ENCODE results near the gene NR2F2. TPM values are rescaled to one million over a fixed set of nuclear protein-coding genes. Genes with fewer than 3 reads are reported as not detected.

Gene NR2F2
- total and polyA plus RNA-seq, 2 experiments from 2014 or later, result 0.16 TPM; not detected in 1

DNA sequence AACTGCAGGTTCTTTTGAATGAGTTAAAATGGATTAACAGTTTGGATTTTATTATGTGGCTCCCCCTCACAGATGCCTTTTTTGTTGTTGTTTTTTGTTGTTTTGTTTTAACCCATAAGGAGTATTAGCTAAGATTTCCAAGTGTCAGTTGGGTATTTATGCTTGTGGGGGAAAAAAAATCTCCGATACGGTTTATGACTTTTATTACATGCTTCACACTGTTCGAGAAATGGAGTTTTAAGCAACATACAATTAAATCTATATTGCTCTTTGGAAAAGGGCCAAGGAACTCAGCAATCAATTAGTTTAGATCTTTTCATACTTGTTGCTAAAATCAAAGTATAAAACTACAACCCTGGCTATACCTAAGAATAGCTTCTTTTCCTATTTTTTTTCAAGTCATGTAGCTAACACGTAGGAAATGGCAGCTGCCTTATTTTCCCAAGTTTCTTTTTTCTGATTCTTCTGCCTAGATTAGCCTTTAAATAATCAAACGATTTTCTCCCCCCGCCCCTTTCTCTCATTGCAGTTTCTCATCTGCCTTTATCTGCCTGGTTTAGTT lies 16.0 kb downstream of the NR2F2 start:
- ATAC-seq (no peak), DNase-seq (ENCODE audit: low spot score) (no peak)
- Histone ChIP-seq H2AFZ (no peak overlapping the region), H3K4me3 (peak overlapping the region; percentile 53), H3K4me1 (ENCODE audit: insufficient read depth) (peaks cover 91% of the 10 kb centered on the region), H3K36me3 (ENCODE audit: insufficient read depth) (no peaks in the 10 kb centered on the region), H4K20me1 (replicated peaks; ENCODE audit: insufficient read depth) (peaks cover 42% of the 10 kb centered on the region), H3K27me3 (ENCODE audit: insufficient read depth) (peaks cover 100% of the 10 kb centered on the region), H3K27ac (ENCODE audit: low read depth) (no peak overlapping the region), H3F3A (replicated peaks; ENCODE audit: low read depth) (peaks cover 32% of the 10 kb centered on the region; the same call in 1 of the 2 replicates), H3K4me2 (peak overlapping the region; percentile 83), H3K79me2 (replicated peaks; ENCODE audit: insufficient read depth) (no peaks in the 10 kb centered on the region), H3K9me2 (ENCODE audit: insufficient read depth) (no peaks in the 10 kb centered on the region)
- Mint-ChIP-seq H3K9me3 (peaks cover 8% of the 10 kb centered on the region), H3K27ac (no peak overlapping the region), H3K27me3 (ENCODE audit: insufficient read depth, low read depth, poor library complexity) (peaks cover 100% of the 10 kb centered on the region), H3K4me1 (peaks cover 75% of the 10 kb centered on the region), H3K36me3 (ENCODE audit: low read depth) (no peaks in the 10 kb centered on the region; the same call in 2 of the 3 replicates), H3K4me3 (peak overlapping the region; percentile 63; the same call in 1 of the 3 replicates)
- TF ChIP-seq EZH2 (IDR thresholded peaks at IDR 0.05; ENCODE audit: low read depth, unreplicated experiment), result peak; percentile 35
- no peak for TF ChIP-seq ZNF114 (CRISPR knock-in tag; IDR thresholded peaks at IDR 0.05)

DNA sequence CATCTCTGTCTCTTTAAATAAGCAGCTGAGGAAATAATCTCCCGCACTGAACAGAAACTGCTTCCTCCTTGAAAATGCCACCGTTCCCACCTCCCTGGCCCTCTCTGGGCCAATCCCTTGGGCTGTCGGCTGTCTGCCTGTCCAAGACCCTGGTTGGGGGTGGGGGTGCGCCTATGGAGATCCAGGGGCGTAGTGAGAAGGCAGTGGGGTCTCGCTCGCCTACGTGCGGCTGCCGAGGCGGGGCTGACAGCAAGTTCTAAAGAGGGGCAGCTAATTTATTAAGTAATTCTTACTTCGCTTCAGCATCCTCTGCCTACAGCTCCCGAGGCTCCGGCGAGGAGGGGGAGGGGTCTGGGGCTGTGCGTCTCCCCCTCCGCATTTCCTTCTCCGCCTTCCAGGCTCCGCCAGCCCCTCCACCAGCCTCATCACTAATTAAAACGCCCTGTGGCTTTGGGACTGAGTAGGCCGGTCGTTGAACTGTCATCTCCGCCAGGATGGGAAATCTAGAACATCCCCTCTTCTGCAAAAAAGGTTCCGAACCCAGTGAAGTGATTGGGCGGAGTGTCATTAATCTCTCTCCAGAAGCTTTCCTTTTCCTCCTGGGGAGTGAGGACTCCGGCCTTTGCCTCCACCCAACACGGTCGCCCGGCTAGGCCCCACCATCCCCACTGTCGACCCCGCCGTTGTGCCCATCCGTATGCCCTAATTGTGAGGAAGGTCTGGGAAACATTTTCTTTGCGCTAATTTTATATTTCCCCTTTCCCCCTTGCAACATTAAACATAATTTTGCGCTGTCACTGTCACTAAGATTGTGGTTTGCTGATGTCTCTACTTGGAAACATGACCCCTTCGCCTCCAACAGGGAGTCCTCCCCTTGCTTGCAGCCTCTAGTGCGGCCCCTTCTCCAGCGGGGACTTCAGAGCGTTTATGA lies 16.9 kb downstream of the NR2F2 start:
- Histone ChIP-seq H4K20me1 (replicated peaks; ENCODE audit: insufficient read depth) (peaks cover 39% of the 10 kb centered on the region), H3F3A (replicated peaks; ENCODE audit: low read depth) (peaks cover 29% of the 10 kb centered on the region; the same call in 1 of the 2 replicates), H3K9me2 (ENCODE audit: insufficient read depth) (no peaks in the 10 kb centered on the region), H3K4me1 (ENCODE audit: insufficient read depth) (peaks cover 92% of the 10 kb centered on the region), H3K27ac (ENCODE audit: low read depth) (no peak overlapping the region), H2AFZ (no peak overlapping the region), H3K4me3 (peak overlapping the region; percentile 47), H3K36me3 (ENCODE audit: insufficient read depth) (no peaks in the 10 kb centered on the region), H3K4me2 (peak overlapping the region; percentile 84), H3K79me2 (replicated peaks; ENCODE audit: insufficient read depth) (no peaks in the 10 kb centered on the region), H3K27me3 (ENCODE audit: insufficient read depth) (peaks cover 100% of the 10 kb centered on the region)
- Mint-ChIP-seq H3K27me3 (ENCODE audit: insufficient read depth, low read depth, poor library complexity) (peaks cover 100% of the 10 kb centered on the region), H3K36me3 (ENCODE audit: low read depth) (no peaks in the 10 kb centered on the region; the same call in 2 of the 3 replicates), H3K4me1 (peaks cover 75% of the 10 kb centered on the region), H3K9me3 (peaks cover 8% of the 10 kb centered on the region), H3K27ac (no peak overlapping the region), H3K4me3 (peak overlapping the region; percentile 46)
- peak; percentile 80 for DNase-seq (ENCODE audit: low spot score)
- ATAC-seq, result peak; percentile 4; the same call in 2 of the 3 replicates
- no peak for TF ChIP-seq ZNF331 (CRISPR knock-in tag; IDR thresholded peaks at IDR 0.05; ENCODE audit: low read depth)
- TF ChIP-seq, protein P1, sequence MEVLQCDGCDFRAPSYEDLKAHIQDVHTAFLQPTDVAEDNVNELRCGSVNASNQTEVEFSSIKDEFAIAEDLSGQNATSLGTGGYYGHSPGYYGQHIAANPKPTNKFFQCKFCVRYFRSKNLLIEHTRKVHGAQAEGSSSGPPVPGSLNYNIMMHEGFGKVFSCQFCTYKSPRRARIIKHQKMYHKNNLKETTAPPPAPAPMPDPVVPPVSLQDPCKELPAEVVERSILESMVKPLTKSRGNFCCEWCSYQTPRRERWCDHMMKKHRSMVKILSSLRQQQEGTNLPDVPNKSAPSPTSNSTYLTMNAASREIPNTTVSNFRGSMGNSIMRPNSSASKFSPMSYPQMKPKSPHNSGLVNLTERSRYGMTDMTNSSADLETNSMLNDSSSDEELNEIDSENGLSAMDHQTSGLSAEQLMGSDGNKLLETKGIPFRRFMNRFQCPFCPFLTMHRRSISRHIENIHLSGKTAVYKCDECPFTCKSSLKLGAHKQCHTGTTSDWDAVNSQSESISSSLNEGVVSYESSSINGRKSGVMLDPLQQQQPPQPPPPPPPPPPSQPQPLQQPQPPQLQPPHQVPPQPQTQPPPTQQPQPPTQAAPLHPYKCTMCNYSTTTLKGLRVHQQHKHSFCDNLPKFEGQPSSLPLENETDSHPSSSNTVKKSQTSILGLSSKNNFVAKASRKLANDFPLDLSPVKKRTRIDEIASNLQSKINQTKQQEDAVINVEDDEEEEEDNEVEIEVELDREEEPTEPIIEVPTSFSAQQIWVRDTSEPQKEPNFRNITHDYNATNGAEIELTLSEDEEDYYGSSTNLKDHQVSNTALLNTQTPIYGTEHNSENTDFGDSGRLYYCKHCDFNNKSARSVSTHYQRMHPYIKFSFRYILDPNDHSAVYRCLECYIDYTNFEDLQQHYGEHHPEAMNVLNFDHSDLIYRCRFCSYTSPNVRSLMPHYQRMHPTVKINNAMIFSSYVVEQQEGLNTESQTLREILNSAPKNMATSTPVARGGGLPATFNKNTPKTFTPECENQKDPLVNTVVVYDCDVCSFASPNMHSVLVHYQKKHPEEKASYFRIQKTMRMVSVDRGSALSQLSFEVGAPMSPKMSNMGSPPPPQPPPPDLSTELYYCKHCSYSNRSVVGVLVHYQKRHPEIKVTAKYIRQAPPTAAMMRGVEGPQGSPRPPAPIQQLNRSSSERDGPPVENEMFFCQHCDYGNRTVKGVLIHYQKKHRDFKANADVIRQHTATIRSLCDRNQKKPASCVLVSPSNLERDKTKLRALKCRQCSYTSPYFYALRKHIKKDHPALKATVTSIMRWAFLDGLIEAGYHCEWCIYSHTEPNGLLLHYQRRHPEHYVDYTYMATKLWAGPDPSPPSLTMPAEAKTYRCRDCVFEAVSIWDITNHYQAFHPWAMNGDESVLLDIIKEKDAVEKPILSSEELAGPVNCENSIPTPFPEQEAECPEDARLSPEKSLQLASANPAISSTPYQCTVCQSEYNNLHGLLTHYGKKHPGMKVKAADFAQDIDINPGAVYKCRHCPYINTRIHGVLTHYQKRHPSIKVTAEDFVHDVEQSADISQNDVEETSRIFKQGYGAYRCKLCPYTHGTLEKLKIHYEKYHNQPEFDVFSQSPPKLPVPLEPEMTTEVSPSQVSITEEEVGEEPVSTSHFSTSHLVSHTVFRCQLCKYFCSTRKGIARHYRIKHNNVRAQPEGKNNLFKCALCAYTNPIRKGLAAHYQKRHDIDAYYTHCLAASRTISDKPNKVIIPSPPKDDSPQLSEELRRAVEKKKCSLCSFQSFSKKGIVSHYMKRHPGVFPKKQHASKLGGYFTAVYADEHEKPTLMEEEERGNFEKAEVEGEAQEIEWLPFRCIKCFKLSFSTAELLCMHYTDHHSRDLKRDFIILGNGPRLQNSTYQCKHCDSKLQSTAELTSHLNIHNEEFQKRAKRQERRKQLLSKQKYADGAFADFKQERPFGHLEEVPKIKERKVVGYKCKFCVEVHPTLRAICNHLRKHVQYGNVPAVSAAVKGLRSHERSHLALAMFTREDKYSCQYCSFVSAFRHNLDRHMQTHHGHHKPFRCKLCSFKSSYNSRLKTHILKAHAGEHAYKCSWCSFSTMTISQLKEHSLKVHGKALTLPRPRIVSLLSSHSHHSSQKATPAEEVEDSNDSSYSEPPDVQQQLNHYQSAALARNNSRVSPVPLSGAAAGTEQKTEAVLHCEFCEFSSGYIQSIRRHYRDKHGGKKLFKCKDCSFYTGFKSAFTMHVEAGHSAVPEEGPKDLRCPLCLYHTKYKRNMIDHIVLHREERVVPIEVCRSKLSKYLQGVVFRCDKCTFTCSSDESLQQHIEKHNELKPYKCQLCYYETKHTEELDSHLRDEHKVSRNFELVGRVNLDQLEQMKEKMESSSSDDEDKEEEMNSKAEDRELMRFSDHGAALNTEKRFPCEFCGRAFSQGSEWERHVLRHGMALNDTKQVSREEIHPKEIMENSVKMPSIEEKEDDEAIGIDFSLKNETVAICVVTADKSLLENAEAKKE (CRISPR knock-in tag; IDR thresholded peaks at IDR 0.05), result no peak
- no peak for TF ChIP-seq STAT1 (IDR thresholded peaks at IDR 0.05; ENCODE audit: unreplicated experiment)
- TF ChIP-seq POLR2AphosphoS5 (IDR thresholded peaks at IDR 0.05; ENCODE audit: low read depth), result no peak
- peak; percentile 67 for TF ChIP-seq EZH2 (IDR thresholded peaks at IDR 0.05; ENCODE audit: low read depth, unreplicated experiment)
- no peak for TF ChIP-seq NANOG (IDR thresholded peaks at IDR 0.05; ENCODE audit: borderline replicate concordance)
- TF ChIP-seq, protein P2, sequence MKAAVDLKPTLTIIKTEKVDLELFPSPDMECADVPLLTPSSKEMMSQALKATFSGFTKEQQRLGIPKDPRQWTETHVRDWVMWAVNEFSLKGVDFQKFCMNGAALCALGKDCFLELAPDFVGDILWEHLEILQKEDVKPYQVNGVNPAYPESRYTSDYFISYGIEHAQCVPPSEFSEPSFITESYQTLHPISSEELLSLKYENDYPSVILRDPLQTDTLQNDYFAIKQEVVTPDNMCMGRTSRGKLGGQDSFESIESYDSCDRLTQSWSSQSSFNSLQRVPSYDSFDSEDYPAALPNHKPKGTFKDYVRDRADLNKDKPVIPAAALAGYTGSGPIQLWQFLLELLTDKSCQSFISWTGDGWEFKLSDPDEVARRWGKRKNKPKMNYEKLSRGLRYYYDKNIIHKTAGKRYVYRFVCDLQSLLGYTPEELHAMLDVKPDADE (IDR thresholded peaks at IDR 0.05), result no peak
- no peak for TF ChIP-seq JUNB (IDR thresholded peaks at IDR 0.05; ENCODE audit: unreplicated experiment)
- peak; percentile 64 for TF ChIP-seq EZH2phosphoT487 (IDR thresholded peaks at IDR 0.05; ENCODE audit: unreplicated experiment)
- TF ChIP-seq ZNF114 (CRISPR knock-in tag; IDR thresholded peaks at IDR 0.05), result no peak
